NCI-H345 treated with DMSO at 0.1 percent for 48 hours (cell line): ENCODE results near the gene STYXL2.

Source experiments
- DNase-seq: peaks from one replicate; lab custom pipeline; 2025; ENCODE audit not compliant: unreplicated experiment; lab: John Stamatoyannopoulos, UW

STYXL2 gene

GRCh38 chr1:167132301-167133010 is 38.6 kb downstream of the STYXL2 start:
- no peak for DNase-seq

GRCh38 chr1:167135281-167135840 is 41.5 kb downstream of the STYXL2 start:
- DNase-seq: no peak

- no peak for DNase-seq
Measured at GRCh38 chr1:167136191-167136614, 42.3 kb downstream of the STYXL2 start.

GRCh38 chr1:167136806-167137205 is 42.9 kb downstream of the STYXL2 start:
- no peak for DNase-seq

GRCh38 chr1:167137332-167137781 is 43.5 kb downstream of the STYXL2 start:
- DNase-seq: no peak

- DNase-seq: no peak
Measured at GRCh38 chr1:167137793-167138510, 44.1 kb downstream of the STYXL2 start.

GRCh38 chr1:167138703-167139102 is 44.8 kb downstream of the STYXL2 start:
- no peak for DNase-seq

- no peak for DNase-seq
Measured at GRCh38 chr1:167141963-167142362, 48.1 kb downstream of the STYXL2 start.
